K562 (cell line): ENCODE data around the gene LYPD4. TPM values are rescaled to one million over a fixed set of nuclear protein-coding genes. Genes with fewer than 3 reads are reported as not detected.

Source experiments
- BHLHE40 ChIP-seq: IDR thresholded peaks from 2 replicates; pipeline ENCODE4 v1.6.1; 2011; ENCODE audit warnings: low read length, improper control_type of control experiment
- CBX2 ChIP-seq: fragments of 200-600 bp; sonication (generic); IDR thresholded peaks from one replicate; pipeline ENCODE4 v1.6.1; 2012; ENCODE audit warnings: mild to moderate bottlenecking, low read length, inconsistent platforms; ENCODE audit not compliant: insufficient read depth, poor library complexity, severe bottlenecking
- CHD2 ChIP-seq: IDR thresholded peaks from 2 replicates; pipeline ENCODE4 v1.6.1; 2011; ENCODE audit warnings: low read depth, low read length
- DACH1 ChIP-seq: fragments of 450-650 bp; IDR thresholded peaks from 2 replicates; pipeline ENCODE4 v1.6.1; 2018; ENCODE audit not compliant: partially characterized antibody
- E4F1 ChIP-seq: fragments of 250-450 bp; sonication (Bioruptor Pico); IDR thresholded peaks from 2 replicates; pipeline ENCODE4 v1.5.0; 2021; ENCODE audit warnings: mild to moderate bottlenecking, borderline replicate concordance
- HBP1 ChIP-seq: fragments of 450-650 bp; formaldehyde crosslinking; IDR thresholded peaks from 2 replicates; pipeline ENCODE4 v1.4.0; 2022; ENCODE audit warnings: missing genetic modification characterization
- KLF1 ChIP-seq: fragments of 450-650 bp; IDR thresholded peaks from 2 replicates; pipeline ENCODE4 v1.6.1; 2016; ENCODE audit warnings: missing genetic modification characterization, missing compliant biosample characterization
- MYC ChIP-seq, 2 experiments: fragments of 250-450 bp in 1 of 2; sonication (Bioruptor Pico) in 1 of 2; IDR thresholded peaks; 2 replicates each; pipeline versions ENCODE4 v1.5.1 to v1.6.1; 2012 to 2021; ENCODE audit warnings: low read depth in 2 of 2, borderline replicate concordance in 1 of 2, improper control_type of control experiment in 1 of 2, low read length in 1 of 2, mild to moderate bottlenecking in 1 of 2, moderate library complexity in 1 of 2
- MYNN ChIP-seq, 2 experiments: sonication (generic); formaldehyde crosslinking in 1 of 2; IDR thresholded peaks; 2 replicates each; pipeline versions ENCODE4 v1.5.0 to v1.6.1; 2016 to 2020; ENCODE audit warnings: antibody characterized with exemption in 1 of 2, missing genetic modification reagents in 1 of 2
- NFIC ChIP-seq: fragments of 450-650 bp; IDR thresholded peaks from 2 replicates; pipeline ENCODE4 v1.6.1; 2017; ENCODE audit warnings: mild to moderate bottlenecking, inconsistent platforms
- POLR2AphosphoS2 ChIP-seq: IDR thresholded peaks from 2 replicates; pipeline ENCODE4 v1.6.1; 2012; ENCODE audit warnings: low read length, improper control_type of control experiment
- POLR2G ChIP-seq: fragments of 200-400 bp; formaldehyde crosslinking; IDR thresholded peaks from 2 replicates; pipeline ENCODE4 v1.6.1; 2017; ENCODE audit warnings: low read depth, mild to moderate bottlenecking, antibody characterized with exemption, low read length, moderate library complexity
- RHOXF2B ChIP-seq: fragments of 250-450 bp; sonication (Bioruptor Pico); conservative IDR thresholded peaks from 2 replicates; pipeline ENCODE4 v1.5.1; 2021
- SIN3A ChIP-seq, 2 experiments: fragments of 150-350 bp in 1 of 2; IDR thresholded peaks; 2 replicates each; pipeline ENCODE4 v1.6.1; 2011 to 2016; ENCODE audit warnings: borderline replicate concordance in 2 of 2, low read depth in 2 of 2, low read length in 2 of 2, mild to moderate bottlenecking in 2 of 2, moderate library complexity in 2 of 2; ENCODE audit not compliant: control insufficient read depth in 1 of 2
- SMARCE1 ChIP-seq: fragments of 450-650 bp; IDR thresholded peaks from 2 replicates; pipeline ENCODE4 v1.7.1; 2016; ENCODE audit warnings: mild to moderate bottlenecking
- TAF15 ChIP-seq: fragments of 200-400 bp; formaldehyde crosslinking; IDR thresholded peaks from 2 replicates; pipeline ENCODE4 v1.6.1; 2017; ENCODE audit warnings: mild to moderate bottlenecking, low read depth, low read length, moderate library complexity
- WHSC1 ChIP-seq: IDR thresholded peaks from one replicate; pipeline ENCODE4 v1.6.1; 2012; ENCODE audit warnings: low read length, control low read depth, inconsistent platforms
- ZBTB33 ChIP-seq: sonication (generic); formaldehyde crosslinking; IDR thresholded peaks from 2 replicates; pipeline ENCODE4 v1.8.1; 2023; ENCODE audit warnings: mild to moderate bottlenecking, missing genetic modification reagents
- ZNF253 ChIP-seq: fragments of 250-450 bp; sonication (Bioruptor Pico); conservative IDR thresholded peaks from 2 replicates; pipeline ENCODE4 v1.6.1; 2021; ENCODE audit warnings: mild to moderate bottlenecking
- ZNF830 ChIP-seq: fragments of 250-450 bp; sonication (Bioruptor Pico); IDR thresholded peaks from 2 replicates; pipeline ENCODE4 v1.5.0; 2021; ENCODE audit warnings: mild to moderate bottlenecking
- polyA plus RNA-seq, 8 experiments: library from polyadenylated mRNA; depleted of rRNA in 4 of 8; stranded (reverse) in 5 of 8; unstranded in 3 of 8; fragments of >200 nt; fragmentation: Nextera tagmentation in 2 of 8; fragmentation: Illumina TruSeq in 1 of 8; extraction: Ambion mirVana in 2 of 8; extraction: Trizol in 1 of 8; gene quantifications; 2 replicates each; pipeline versions ENCODE4 v1.2.1 to v1.2.3, GENCODE V29; 2011 to 2014; ENCODE audit warnings: inconsistent platforms in 1 of 8, missing spikeins in 1 of 8
- total RNA-seq, 7 experiments: library from RNA; depleted of rRNA in 6 of 7; stranded (reverse); fragments of >200 nt in 6 of 7; fragmentation: Illumina TruSeq in 2 of 7; extraction: Trizol in 2 of 7; gene quantifications; 2 replicates each; pipeline versions ENCODE4 v1.2.1 to v1.2.3, GENCODE V29; 2011 to 2021; ENCODE audit warnings: low replicate concordance in 1 of 7

LYPD4 gene
- total and polyA plus RNA-seq, 9 of the 15 experiments (the other 6 are each of a cell fraction or from before 2014, with no cell fraction given), result 0.11 TPM; not detected in 8

GRCh38 chr19:41871573-41872383 lies 27.3 kb upstream of the LYPD4 start (continued):
- TF ChIP-seq TAF15, result no peak
- TF ChIP-seq SMARCE1, result no peak
- TF ChIP-seq MYC (IDR thresholded peaks at IDR 0.05; ENCODE audit: low read depth, low read length), result no peak
- no peak for TF ChIP-seq MYC (CRISPR knock-in tag; IDR thresholded peaks at IDR 0.05; ENCODE audit: borderline replicate concordance, low read depth)
- peak; percentile 61 for TF ChIP-seq MYNN (IDR thresholded peaks at IDR 0.05)
- TF ChIP-seq MYNN (CRISPR knock-in tag; IDR thresholded peaks at IDR 0.05), result no peak
- 0 out of 2 replicates have a peak, but pooled peaks have one; percentile 32 for TF ChIP-seq ZNF253 (CRISPR knock-in tag)
- TF ChIP-seq SIN3A (IDR thresholded peaks at IDR 0.05; ENCODE audit: borderline replicate concordance in 2 of 2, control insufficient read depth in 1 of 2, low read depth in 2 of 2, low read length in 2 of 2), result peak in 1 of 2 experiments; percentile 75; a peak in 2 of 4 replicates
- 0 out of 2 replicates have a peak, but pooled peaks have one; percentile 36 for TF ChIP-seq RHOXF2B (CRISPR knock-in tag)
- no peak for TF ChIP-seq ZBTB33 (CRISPR knock-in tag)
- peak; percentile 65; the same call in 1 of the 2 replicates for TF ChIP-seq HBP1 (CRISPR knock-in tag)
- TF ChIP-seq DACH1, result no peak
- TF ChIP-seq WHSC1, result no peak
- no peak for TF ChIP-seq NFIC
- no peak for TF ChIP-seq CBX2
- peak; percentile 62; the same call in 1 of the 2 replicates for TF ChIP-seq ZNF830 (CRISPR knock-in tag)
- TF ChIP-seq KLF1 (tag), result no peak
- TF ChIP-seq POLR2G, result peak; percentile 76
- peak; percentile 89; the same call in 1 of the 2 replicates for TF ChIP-seq POLR2AphosphoS2
- TF ChIP-seq CHD2, result peak; percentile 6; the same call in 1 of the 2 replicates
- TF ChIP-seq E4F1, result no peak
- no peak for TF ChIP-seq BHLHE40
